ENCODE results near the gene OR11A1.

Gene OR11A1

GRCh38 chr6:29388533-29388932, 68.3 kb downstream of the OR11A1 start:
- DNase-seq (ENCODE audit: low read depth in 3 of 3) = no peak

- DNase-seq (ENCODE audit: low read depth in 3 of 3) = no peak
Observed at GRCh38 chr6:29376003-29376402, 80.9 kb downstream of the OR11A1 start.
